ENCODE results near the gene HRH1.

The HRH1 gene

DNA sequence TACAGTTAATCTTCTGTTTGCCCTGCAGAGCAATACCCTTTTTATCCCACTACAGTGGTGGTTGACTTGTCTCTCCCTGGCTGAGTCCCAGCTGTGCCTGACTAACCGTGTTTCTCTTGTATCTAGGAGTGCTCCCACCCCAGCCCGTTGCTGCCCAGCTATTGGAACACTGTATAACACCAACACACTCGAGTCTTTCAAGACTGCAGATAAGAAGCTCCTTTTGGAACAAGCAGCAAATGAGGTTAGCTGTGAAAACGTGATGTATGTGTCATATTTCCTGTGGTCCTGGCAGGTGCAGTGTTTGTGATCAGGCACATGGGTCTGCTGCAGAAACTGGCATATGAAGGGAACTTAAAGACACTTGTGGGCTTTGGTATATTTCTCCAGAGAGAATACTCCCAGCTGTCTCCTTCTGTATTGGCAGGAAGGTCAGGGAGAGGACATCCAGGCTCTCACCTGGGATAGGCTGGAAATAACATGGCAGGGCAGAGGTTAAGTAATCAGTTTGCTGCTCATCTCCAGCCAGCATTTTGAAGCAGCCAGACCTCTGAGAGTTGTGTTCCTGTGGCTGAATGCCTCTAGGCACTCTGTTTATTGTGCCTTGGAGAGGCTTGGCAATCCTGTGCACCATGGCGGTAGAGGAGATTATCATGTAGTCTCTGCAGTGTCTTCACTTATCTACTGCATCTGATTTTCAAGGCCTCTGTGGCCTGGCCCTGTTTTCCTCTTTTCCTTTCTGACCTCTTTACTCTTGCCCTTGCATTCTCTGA, 152.7 kb downstream of the HRH1 start:
- H3K9me3 ChIP-seq (replicated peaks in 1 of 11): no peaks in the 10 kb centered on the region
- peak overlapping the region; percentile 39 to 82 (median 70) for H3K4me2 ChIP-seq
- peak overlapping the region in 5 of 11 experiments; percentile 10 to 93 (median 69); a peak in 9 of 22 replicates for H3K9ac ChIP-seq
- peaks cover 12 to 86% (median 41%) of the 10 kb centered on the region in 10 experiments for H3K4me1 ChIP-seq
- H3K27ac ChIP-seq: peak overlapping the region; percentile 37 to 99 (median 52); a peak in 20 of 22 replicates
- no peak overlapping the region for H3K4me3 ChIP-seq
- no peak for TF ChIP-seq Cebpa-rat (IDR thresholded peaks at IDR 0.05)
- no peaks in the 10 kb centered on the region for H4K20me1 ChIP-seq
- H3K36me3 ChIP-seq: peaks cover 76 to 99% (median 92%) of the 10 kb centered on the region in 11 experiments
- H3K27me3 ChIP-seq: no peaks in the 10 kb centered on the region

DNA sequence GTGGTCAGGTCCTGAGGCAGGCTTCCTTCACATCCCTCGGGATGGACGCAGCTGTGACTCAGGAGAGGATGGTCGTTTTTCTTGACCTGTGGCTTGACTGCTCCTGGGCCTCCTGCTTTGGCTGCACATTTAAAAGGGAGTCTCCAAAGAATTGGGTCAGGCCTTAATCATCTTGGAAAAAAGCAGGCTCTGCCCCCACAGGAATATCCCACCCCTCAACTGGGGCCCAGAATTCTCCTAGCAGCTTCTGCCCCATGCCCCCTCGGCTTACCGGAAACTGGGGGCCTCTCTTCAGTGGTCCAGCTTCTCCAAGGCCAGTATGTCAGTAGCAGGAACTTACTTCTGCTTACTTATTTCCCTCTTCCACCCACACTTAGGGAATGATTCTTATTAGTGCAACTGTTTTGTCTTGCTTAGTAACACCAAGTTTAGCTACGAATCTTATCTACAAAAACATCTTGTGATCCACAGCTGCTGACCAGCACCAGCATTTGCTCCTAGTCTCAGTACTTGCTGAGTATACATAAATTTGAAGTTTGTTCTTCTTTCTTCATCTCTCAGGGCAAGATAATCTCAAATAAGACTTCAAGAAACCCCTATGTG, 153.6 kb downstream of the HRH1 start:
- H3K27me3 ChIP-seq: no peaks in the 10 kb centered on the region
- H3K4me3 ChIP-seq: no peak overlapping the region
- H3K4me2 ChIP-seq: peak overlapping the region in 3 of 11 experiments; percentile 71 to 93 (median 82); a peak in 6 of 22 replicates
- TF ChIP-seq Cebpa-rat (IDR thresholded peaks at IDR 0.05): no peak
- no peaks in the 10 kb centered on the region for H4K20me1 ChIP-seq
- peaks cover 12 to 82% (median 41%) of the 10 kb centered on the region in 10 experiments for H3K4me1 ChIP-seq
- peak overlapping the region in 3 of 11 experiments; percentile 69 to 93 (median 82); a peak in 6 of 22 replicates for H3K9ac ChIP-seq
- no peaks in the 10 kb centered on the region for H3K9me3 ChIP-seq (replicated peaks in 1 of 11)
- peak overlapping the region in 8 of 11 experiments; percentile 21 to 99 (median 50); a peak in 12 of 22 replicates for H3K27ac ChIP-seq
- H3K36me3 ChIP-seq: peaks cover 76 to 99% (median 92%) of the 10 kb centered on the region in 11 experiments

DNA sequence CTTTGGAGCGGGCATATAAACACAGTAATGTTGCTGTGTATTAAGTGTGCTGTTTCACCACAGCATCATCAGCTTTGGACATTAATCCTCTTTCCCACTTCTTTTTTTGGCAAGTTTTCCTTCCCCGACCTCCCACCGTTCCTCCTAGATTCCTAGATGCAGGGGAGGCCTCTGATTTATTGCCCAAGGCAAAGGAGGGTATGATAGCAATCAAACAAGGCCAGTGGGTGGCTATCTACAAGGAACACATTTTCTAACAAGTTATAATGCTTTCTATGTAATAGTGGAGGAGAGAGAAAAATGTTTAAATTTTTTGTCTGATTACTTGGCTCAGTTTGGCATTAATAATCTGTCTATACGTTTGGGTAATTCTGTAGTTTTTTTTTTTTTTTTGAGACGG, 156.0 kb downstream of the HRH1 start:
- Histone ChIP-seq H3K4me1 (peaks cover 12 to 60% (median 28%) of the 10 kb centered on the region in 10 experiments), H3K36me3 (peaks cover 88 to 100% (median 96%) of the 10 kb centered on the region in 11 experiments), H3K27me3 (no peaks in the 10 kb centered on the region), H4K20me1 (no peaks in the 10 kb centered on the region), H3K4me3 (no peak overlapping the region), H3K9me3 (replicated peaks in 1 of 11) (no peaks in the 10 kb centered on the region), H3K4me2 (peak overlapping the region in 2 of 11 experiments; percentile 71 to 93; a peak in 3 of 22 replicates), H3K9ac (peak overlapping the region in 2 of 11 experiments; percentile 33 to 93; a peak in 4 of 22 replicates), H3K27ac (peak overlapping the region in 2 of 11 experiments; percentile 95 to 99; a peak in 4 of 22 replicates)
- TF ChIP-seq Cebpa-rat (IDR thresholded peaks at IDR 0.05): no peak

DNA sequence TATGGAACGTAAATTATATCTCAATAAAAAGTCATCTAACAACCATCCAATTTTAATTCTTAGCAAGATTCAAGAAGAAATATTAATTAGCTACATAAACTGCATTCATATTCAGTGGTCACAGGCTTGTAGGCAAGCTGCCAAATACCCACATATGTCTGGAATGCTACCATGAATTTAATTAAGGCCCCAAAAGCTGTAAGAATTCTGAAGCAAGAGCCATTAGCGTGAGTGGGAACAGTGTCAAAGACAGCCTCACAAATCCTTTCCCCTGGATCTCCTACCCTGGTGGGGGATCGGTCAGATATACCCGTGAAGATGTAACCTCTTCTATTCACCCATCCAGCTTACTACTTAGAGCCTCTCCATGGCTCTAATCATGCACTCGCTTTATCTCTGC, 157.9 kb downstream of the HRH1 start:
- no peak overlapping the region for H3K4me2 ChIP-seq
- H3K9me3 ChIP-seq (replicated peaks in 1 of 11): no peaks in the 10 kb centered on the region
- peaks cover 91 to 100% (median 100%) of the 10 kb centered on the region in 11 experiments for H3K36me3 ChIP-seq
- H3K4me1 ChIP-seq: peaks cover 0 to 41% (median 9%) of the 10 kb centered on the region in 10 experiments; a peak in 19 of 20 replicates
- H4K20me1 ChIP-seq: no peaks in the 10 kb centered on the region
- H3K9ac ChIP-seq: 0 out of 22 replicates have a peak overlapping the region, but pooled peaks of 1 of the 11 experiments have one; percentile 2
- no peak overlapping the region for H3K27ac ChIP-seq
- no peaks in the 10 kb centered on the region for H3K27me3 ChIP-seq
- no peak for TF ChIP-seq Cebpa-rat (IDR thresholded peaks at IDR 0.05)
- no peak overlapping the region for H3K4me3 ChIP-seq

Measured in BLaER1 treated with 17β-estradiol and CSF1 and Interleukin-3, amounts not matched to agents 10 nM and 100 nM (cell line).